GM10248 (cell line): ENCODE data around the gene WNT6.

ENCODE experiments used
- CTCF ChIA-PET: fragments of 300-600 bp; sonication (Branson Sonifier 250); formaldehyde crosslinking; extraction: SDS; loops from one replicate; lab custom pipeline; 2021; ENCODE audit warnings: antibody characterized with exemption; lab: Yijun Ruan, JAX
- POLR2A ChIA-PET: fragments of 350-650 bp; sonication (Branson Sonifier 250); formaldehyde crosslinking; extraction: SDS; loops from one replicate; lab custom pipeline; 2020; ENCODE audit warnings: antibody characterized with exemption; lab: Yijun Ruan, JAX
- DNase-seq: peaks from one replicate; pipeline ENCODE4 v3.0.0; 2012; ENCODE audit errors: extremely low spot score
- TF ChIP-seq, protein P1 (sequence below): IDR thresholded peaks from 2 replicates; pipeline ENCODE4 v1.5.1; 2012; ENCODE audit warnings: mild to moderate bottlenecking, low read depth; ENCODE audit errors: extremely low read depth, missing control alignments, control extremely low read depth

Gene WNT6

DNA sequence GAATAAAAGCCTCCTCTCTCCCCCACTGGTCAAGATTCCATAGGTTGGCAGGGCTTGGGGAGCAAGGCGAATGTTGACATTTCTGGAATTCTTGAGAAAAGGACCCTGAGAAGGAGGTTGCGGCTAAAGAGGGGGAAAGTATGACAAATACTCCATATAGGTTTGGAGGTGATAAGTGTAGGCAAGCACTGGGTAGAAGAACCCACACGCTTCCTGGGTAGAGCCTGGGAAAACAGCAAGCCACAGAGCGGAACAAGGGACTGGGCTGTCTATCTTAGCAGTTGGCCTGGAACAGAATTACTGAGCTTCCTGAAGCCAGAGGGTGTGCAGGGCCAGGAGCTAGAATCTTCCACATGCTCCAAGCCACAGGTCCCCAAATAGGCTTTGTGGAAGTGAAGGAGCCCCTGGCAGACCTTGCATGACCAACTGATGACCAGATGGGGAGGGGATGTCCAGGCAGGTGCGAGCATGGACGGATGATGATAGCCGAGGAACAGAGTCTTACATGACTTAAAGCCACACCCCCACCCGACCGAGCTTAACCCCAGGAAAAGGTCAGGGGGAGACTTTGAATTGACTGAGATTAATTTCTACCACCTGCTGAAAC lies 37.9 kb upstream of the WNT6 start:
- CTCF ChIA-PET: interaction anchor here (1.8 to 3.4 kb wide), 2 partner anchors 13 to 26 kb away, joined by 4 to 13 read pairs; no protein-coding TSS in a partner anchor
- POLR2A ChIA-PET: no interaction called here
- TF ChIP-seq, protein P1, sequence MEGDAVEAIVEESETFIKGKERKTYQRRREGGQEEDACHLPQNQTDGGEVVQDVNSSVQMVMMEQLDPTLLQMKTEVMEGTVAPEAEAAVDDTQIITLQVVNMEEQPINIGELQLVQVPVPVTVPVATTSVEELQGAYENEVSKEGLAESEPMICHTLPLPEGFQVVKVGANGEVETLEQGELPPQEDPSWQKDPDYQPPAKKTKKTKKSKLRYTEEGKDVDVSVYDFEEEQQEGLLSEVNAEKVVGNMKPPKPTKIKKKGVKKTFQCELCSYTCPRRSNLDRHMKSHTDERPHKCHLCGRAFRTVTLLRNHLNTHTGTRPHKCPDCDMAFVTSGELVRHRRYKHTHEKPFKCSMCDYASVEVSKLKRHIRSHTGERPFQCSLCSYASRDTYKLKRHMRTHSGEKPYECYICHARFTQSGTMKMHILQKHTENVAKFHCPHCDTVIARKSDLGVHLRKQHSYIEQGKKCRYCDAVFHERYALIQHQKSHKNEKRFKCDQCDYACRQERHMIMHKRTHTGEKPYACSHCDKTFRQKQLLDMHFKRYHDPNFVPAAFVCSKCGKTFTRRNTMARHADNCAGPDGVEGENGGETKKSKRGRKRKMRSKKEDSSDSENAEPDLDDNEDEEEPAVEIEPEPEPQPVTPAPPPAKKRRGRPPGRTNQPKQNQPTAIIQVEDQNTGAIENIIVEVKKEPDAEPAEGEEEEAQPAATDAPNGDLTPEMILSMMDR: no peak
- DNase-seq: no peak

DNA sequence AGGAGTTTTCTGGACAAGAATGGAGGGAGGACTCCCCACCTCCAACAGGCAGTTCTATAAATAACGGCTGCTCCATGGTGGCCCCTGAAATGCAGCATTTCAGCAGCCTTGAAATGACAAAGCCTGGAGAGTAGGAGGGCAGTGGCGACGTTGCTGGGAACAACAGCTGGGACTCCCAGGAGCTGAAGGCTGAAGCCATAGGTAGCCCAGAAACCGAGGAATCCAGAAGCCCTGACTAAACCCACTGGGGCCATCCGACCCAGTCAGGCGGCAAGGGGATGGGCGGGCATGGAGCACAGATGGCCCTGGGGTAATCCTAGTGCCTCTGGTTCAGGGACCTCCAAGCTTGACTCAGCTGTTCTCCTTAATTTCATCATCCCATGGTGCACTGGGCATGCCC lies 37.0 kb upstream of the WNT6 start:
- TF ChIP-seq, protein P1: no peak
- DNase-seq: no peak
- ChIA-PET CTCF (interaction anchor here (1.0 to 3.4 kb wide), 4 partner anchors 12 to 207 kb away, joined by 3 to 13 read pairs (median 4); no protein-coding TSS in a partner anchor), POLR2A (no interaction called here)

DNA sequence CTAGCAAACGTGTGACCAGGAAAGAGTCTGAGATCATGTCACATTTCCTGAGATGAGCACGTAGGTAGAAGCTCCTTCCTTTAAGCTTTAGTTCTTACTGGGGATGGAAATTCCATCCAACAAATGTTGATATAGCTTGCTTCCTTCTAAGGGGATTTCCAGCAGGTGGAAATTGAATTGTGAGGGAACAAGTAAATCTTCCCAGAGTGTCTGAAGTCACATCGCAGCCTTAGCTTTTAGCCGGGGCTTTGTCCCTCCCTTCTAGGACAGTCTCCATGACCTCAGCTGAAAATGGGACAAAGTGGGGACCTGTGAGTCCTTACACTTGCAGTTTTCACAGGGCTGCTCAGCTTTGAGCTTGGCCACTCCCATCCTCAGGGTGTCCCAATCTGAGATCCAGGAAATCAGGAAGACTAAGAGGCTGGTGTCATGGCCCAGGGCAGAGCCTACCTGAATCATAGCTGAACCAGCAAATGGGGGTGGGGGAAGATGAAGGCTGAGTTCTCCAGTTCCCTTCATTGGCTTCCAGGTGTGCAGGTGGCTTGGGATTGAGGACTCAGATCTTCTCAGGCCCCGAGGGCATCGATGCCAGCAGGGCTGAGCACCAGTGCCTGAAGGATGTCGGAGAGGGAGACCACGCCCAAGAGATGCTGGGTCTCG lies 36.3 kb upstream of the WNT6 start:
- DNase-seq: no peak
- TF ChIP-seq, protein P1: no peak
- ChIA-PET CTCF (interaction anchor here (0.8 to 3.4 kb wide), 5 partner anchors 8 to 206 kb away, joined by 3 to 13 read pairs (median 4); no protein-coding TSS in a partner anchor), POLR2A (no interaction called here)

DNA sequence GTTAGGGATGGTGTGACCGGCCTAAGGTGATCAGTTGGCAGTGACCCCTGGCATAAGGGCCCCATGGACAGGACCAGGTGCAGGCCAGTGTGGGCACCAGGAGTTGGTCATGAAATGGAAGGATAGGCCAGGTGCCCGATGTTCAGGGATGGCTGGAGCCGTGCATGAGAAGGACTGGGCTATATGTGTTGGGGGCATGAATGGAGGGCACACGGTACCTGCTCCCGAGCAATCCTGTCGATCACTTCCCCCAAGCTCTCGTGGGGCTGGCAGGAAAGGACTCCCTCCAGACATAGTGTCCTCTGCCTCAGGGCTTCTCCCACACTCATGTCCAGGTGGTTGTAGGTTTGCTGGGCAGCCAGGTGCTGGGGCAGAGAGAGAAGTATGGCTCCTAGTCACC lies 35.6 kb upstream of the WNT6 start:
- CTCF ChIA-PET: interaction anchor here (1.4 to 3.4 kb wide), 2 partner anchors 24 to 205 kb away, joined by 3 to 13 read pairs; no protein-coding TSS in a partner anchor
- POLR2A ChIA-PET: no interaction called here
- TF ChIP-seq, protein P1: no peak
- no peak for DNase-seq

DNA sequence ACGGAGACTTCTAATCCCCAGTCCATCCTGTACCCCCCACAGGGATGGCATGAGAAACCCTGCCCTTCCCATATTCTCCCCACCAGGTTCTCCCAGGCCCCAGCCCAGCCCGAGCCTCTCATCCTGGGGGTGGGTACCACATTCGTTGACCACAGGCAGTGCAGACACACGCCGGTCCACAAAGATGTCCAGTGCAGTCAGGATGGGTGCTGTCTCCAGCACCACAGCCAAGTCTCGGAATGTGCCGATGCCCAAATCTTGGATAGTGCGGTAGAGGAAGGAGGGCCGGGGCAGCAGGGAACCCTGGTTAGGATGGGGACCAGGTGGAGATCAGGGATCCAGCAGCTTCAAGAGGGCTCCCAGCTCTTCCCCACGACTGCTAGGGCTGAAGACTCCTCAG lies 32.8 kb upstream of the WNT6 start:
- POLR2A ChIA-PET: no interaction called here
- CTCF ChIA-PET: no interaction called here
- no peak for DNase-seq
- TF ChIP-seq, protein P1: no peak

DNA sequence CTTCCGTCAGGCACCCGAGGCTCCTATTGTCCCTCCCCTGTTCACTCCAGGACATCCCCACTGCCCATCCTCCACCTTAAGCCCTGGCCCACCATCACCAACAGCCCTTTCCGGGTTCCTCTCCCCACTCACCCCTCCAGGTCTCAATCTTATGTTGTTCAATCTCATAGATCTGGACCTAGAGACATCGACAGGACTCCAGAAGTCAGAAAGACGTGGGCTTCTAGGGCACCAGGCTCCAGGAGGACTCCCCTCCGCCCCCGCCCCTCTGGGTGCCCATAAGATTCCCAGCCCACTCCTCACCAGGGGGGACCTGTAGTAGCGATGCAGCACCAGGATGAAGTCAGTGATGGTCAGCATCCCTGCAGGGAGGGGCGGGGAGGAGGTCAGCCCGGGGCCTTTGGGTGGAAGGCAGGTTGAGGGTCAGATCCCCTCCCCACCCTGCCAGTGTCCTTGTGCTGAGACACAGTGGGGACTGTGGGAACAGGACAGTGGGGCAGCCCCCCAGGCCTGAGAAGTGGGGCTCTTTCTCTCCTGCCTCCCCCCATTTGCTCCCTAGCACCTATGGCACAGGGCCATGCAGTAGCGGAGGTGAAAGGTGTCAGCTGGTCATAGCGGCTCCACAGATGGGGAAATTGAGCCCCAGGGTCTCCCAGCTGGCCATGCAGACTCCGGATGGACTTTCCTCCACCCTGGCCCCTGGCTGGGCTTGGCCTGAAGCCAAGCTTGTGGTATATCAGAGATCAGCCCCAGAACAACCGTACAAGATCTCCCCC lies 31.7 kb upstream of the WNT6 start:
- DNase-seq: no peak
- TF ChIP-seq, protein P1: no peak
- ChIA-PET POLR2A (no interaction called here), CTCF (interaction anchor here (1.3 to 1.4 kb wide), 2 partner anchors 11 to 19 kb away, joined by 3 to 4 read pairs; no protein-coding TSS in a partner anchor)
